Measurements from ENCODE around the gene ABHD15. TPM values are rescaled to one million over a fixed set of nuclear protein-coding genes. Genes with fewer than 3 reads are reported as not detected.

ABHD15 gene
- total RNA-seq, 1 donor from 2014 or later, result 0.41 TPM

DNA sequence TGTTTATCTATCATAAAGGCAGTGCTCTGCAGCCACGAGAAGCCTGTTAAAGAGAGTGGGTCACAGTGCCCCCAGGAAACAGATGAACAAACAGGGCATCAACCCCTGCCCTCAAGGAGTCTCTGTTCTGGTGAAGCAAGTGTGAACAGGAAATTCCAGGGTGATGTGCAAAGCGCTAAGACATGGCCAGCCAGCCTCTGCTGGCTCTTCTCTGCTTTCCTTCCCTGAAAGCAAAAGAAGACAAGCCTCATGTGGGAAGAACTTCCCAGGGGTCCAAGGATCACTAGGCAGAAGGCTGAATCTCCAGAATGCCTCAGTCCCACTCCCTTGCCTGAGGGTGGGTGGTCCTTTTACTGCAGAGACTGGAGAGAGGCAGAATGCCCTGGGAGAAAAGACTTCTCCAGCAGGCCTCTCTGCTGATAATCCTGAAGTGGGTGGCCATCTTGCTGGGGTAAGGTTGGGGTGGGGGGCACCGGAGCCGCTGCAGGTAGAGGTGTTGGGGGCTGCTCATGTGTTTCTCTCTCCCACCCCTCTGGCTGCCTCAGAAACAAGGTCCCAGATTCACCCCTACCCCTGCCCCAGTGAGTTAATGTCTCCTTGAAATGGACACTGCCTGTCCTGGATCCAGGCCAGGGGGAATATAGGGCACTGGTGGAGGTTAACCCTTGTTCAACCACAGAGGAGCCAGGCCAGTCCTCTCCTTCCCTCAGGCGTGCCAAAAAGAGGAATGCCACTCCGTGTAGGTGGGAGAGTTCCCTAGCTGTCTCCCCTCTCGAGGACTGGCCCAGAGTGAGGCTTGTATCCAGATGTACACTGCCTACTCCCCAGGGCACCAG lies 28.5 kb upstream of the ABHD15 start:
- DNase-seq (ENCODE audit: low spot score in 2 of 2), result no peak
- no peak for FAIRE-seq

DNA sequence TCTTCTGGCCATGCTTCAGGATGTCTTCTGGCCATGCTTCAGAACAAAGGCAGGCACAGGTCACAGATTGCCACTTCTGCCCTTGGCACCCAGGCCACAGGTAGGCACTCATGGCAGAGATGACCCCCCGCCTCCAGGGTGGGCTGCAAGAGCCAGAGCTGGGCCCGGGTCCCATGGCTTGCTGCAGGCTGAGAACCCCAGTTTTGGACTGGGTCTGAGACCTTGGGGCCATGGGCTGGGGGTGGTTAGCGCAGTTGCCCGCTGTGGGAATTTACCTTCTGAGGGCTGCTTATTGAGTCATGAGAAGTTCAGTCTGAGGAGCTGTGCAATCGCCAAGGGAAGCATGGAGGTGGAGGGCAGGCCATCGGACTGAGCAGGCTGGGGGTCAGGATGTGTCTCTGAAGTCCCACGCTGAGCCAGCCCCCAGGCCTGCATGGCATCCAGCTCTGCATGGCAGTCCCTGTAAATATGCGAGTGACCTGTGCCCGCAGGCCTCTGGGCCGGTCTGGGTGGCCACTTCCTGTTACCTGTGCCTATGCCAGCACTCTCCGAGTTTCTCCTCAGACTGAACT lies 27.8 kb upstream of the ABHD15 start:
- DNase-seq (ENCODE audit: low spot score in 2 of 2), result no peak

DNA sequence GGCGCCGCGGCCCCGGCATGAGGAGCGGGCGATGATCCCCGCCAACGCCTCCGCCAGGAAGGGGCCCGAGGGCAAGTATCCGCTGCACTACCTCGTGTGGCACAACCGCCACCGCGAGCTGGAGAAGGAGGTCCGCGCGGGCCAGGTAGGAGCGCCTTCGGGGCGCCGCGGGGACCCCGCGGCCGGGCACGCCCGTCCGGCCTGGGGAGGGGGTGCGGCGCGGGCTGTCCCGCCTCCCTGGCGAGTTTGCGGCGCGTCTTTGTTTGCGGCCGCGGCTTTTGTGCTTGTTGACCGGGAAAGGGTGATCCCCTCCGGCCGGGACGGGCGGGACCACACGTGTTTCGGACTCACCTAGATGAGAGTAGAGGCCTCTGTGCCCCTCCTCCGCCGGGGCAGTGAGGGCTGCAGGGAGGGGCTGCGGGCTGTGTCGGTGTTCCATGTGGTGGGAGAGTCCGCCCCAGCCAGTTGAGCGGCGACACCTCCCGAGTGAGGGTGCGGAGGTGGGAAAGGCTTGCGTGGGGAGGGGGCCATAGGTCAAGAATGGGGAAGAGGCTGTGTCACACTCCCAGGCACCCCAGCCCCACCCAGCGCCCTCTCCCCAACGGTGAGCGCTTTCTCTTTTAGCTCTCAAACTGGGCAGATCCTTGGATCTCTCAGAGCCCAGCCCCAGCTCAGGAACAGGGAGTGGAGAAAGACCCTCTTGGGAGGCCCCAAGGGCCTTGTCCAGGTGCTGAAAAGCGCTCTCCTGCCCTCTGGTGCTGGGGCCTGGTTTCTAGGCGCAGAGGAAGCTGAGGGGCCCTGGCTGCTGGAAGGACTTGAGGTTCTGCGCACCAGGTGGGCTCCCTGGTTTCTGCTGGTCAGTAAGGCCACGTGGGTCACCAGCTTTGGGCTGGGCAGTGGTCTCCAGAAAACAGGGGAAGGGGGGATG lies 27.0 kb upstream of the ABHD15 start:
- DNase-seq (ENCODE audit: low spot score in 2 of 2), result no peak

More for the DNA sequence above, 27.8 kb upstream of the ABHD15 start:
- no peak for FAIRE-seq

DNA sequence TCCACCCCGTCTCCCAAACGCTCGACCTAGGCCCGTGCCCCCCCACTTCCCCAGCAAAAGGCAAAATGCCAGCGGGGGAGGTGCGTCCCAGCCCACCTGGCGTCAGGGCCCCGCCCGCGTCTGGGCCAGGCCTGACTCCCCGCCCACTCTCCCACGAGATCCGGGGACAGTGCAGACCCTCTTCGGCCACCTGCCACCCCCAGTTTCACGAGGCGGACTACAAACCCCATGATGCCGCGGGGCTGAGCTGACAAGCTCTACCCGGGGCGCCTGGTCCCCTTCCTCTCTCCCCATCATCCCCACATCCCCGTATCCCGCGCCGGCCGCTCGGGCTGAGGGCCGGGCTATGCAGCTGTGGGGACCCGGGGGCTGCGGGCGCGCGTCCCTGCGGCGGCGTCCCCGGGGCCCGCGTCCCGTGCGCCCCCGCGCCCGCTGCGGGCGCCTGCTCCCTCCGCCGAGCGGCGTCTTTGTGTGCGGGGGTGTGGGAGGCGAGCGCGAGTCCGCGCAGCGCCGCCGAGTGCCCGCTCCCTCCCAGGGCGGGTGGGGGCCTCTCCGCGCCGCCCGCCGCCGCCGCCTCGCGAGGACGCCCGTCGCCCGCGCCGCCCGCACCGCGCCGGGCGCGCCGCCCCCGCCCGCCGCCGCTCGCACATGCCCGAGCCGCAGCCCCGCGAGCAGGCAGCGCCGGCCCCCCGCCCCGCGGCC lies 26.2 kb upstream of the ABHD15 start, which contains the start of gene ANKRD13B:
Gene ANKRD13B, plus strand, starts transcription at position 283 of the 702 bp plus-strand sequence. CDS start 490 bp downstream, outside the sequence.
- FAIRE-seq, result no peak
- peak; percentile 68 to 80 for DNase-seq (ENCODE audit: low spot score in 2 of 2)

More for the DNA sequence above, 27.0 kb upstream of the ABHD15 start:
- no peak for FAIRE-seq

DNA sequence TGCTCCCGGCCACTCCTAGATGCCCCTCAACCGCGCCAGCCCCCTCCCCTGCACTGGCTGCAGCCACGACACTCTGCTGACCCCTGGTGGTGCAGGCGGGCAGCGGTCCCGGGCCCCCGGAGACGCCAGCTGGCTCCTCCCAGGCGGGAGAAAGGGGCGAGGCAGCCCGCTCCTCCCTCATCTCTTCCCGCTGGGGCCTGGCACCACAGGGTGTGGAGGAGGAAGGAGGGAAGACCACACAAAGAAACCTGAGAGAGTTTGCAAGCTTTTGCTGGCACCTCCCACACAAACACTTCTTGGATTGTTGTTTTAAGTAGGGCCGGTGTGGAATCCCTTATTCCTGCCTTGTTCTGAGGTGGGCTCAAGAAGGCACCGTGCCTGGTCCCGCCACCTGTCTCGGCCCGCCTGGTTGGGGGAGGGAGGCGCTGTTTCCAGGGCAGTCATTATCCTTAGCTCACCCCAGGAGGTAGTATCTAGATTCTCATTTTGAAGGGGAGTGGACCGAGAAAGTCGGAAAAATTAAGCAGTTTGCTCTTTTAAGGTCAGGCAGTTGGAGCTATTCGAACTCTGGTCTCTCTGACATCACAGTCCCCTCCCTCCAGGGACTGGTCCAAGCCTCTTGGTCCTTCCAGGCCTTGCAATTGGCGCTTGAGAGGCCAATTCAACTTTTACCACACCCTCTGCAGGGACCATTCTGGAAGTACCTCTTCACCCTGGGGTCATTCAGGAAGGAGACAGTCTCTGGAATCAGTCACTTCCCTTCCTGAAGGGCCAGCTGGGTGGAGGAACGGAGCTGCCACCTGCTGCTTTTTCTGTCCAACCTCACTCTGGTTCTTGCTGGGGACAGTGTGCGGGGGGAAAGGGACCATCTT lies 25.1 kb upstream of the ABHD15 start:
- FAIRE-seq, result no peak
- DNase-seq (ENCODE audit: low spot score in 2 of 2), result peak; percentile 89 to 91

DNA sequence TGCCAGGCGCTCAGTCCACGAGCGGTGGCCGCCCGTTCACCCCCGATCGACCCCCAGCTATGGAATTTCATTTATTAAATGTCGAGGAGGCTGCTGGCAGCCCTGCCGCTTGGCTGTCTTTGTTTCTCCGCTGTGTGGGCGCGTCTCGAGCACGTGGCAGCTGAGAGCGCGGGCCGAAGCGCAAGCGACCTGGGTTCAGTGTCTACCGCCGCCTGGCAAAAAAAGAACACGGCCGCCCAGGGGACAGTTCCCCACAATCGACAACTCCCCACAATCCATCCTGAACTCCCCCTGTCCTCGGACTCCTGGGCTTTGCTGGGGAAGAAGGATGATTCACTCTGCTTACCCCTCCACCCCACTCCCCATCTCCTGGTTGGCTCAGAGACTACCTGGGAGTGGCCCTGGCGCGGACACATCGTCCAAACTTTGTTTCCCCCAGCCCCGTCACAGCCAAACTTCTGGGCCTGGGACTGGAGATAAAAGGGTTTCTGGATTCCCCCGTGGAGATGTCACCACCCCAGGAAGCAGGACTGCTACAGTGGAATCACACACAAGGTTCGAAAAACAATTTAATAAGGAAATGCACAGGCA lies 24.4 kb upstream of the ABHD15 start:
- FAIRE-seq (no peak), DNase-seq (ENCODE audit: low spot score in 2 of 2) (peak in 1 of 2 donors; percentile 56)

DNA sequence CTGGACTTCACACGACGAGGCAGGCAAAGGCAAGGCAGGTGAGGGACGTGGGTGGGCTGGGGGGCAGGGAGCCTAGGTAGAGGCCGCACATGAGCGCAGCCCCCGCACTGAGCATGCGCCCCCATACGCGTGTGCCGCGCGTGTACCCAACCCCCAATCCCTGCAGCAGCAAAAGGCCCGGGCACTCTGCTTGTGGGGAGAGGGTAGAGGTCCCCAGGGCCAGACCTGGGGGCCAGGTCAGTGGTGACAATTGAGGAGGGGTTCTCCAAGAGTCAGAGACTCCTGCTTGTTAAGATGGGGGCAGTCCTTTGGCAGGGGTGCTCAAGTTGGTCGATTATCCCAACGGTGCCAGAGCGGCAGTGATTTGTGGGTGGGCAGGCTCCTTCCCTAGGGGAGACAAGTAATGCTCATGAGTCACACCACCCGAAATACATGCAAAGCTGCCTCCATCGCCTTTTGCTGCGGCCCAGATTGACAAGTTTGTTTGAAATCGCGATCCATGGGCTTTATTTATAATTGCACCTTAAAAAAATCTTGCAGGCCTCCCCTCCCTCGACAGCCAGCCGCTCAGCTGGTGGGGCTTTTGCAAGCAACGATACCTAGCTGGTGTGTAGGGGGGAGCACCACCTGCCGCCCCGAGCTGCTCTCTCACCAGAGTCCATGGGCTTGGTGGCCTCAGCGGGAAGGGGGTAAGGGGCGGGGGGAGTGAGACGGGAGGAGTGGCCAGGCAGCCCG lies 23.7 kb upstream of the ABHD15 start:
- DNase-seq (ENCODE audit: low spot score in 2 of 2) (no peak), FAIRE-seq (no peak)

DNA sequence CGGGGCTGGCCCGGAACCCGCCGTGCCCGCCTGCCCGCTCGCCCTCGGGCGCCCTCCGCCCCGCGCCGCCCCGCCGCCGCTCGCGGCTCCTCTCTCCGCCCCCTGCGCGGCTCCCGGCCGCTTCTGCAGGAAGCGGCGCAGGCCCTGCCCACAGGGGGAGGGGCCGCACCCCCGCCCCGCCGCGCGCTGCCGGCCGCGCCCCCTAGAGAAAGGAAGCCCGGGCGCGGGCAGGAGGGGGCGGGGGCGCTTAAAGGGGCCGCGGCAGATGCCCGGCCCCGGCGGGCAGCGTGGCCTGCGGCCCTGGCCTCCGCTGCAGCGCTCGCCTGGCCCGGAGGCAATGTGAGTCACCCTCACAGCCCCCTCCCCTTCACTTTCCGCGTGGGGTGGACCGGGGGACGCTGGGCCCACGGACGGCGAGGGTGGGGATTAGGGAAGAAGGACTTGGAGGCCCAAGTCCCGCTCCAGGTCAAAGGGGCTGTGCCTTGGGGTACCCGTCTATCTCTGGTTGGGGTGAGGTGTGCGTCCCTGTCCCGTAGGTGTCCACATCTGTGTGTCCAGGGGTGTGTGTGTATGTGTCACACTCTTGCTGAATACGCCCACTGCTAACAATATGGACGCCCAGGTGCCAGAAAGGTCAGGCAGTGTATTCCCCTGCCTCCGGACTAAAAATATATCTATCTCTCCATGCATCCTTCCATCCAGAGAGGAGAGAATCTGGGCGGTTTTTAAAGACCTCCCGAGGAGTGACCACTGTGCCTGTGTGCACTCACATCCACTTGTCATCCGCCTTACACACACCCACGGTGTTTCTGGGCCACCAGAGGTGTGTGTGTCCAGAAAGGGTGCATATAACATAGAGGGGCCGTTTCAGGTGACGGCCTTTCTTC lies 22.9 kb upstream of the ABHD15 start, which contains the start of gene GIT1:
Gene GIT1, minus strand, starts transcription at position 125 of the 887 bp plus-strand sequence. CDS start 270 bp downstream, outside the sequence.
- DNase-seq (ENCODE audit: low spot score in 2 of 2) (peak; percentile 97 to 98), FAIRE-seq (no peak)

DNA sequence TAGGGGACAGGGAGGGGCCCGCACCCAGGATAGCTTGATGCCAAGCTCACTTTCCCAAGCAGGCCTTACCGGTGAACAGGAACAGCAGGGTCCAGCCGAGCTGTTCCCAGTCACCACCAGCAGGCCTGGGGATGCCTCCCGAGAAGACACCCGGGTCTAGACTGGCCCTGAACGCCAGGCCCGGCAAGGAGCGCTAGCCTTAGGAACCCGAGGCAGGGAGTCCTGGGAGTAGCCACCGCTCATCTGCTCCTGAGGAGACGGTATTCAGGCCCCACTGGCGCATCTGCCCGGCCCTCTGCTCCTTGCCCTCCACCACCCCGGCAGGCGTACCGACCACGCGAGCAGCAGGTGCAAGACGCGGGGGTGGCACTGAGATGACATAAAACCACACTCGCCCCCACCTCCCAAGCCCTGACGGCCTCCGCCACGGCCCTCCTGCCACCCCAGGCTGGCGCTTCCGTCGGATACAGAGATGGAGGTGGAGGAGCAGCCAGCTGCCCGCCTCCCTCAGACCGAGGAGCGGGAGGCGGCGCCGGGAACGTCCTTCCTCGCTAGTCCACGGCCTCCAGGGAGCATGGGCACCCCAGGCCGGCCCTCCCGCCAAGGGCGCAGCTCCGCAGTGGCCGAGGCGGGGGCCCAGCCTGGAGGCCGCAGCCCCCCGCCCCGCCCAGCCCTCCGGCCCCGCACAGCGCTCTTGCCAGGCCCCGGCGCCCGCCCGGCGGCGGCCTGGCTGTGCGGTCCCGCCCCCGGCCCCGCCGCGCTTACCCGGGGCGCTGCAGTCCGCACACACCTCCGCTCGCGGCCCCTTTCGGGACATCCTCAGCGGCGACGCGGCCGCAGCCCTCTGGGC lies 21.9 kb upstream of the ABHD15 start:
- no peak for DNase-seq (ENCODE audit: low spot score in 2 of 2)

DNA sequence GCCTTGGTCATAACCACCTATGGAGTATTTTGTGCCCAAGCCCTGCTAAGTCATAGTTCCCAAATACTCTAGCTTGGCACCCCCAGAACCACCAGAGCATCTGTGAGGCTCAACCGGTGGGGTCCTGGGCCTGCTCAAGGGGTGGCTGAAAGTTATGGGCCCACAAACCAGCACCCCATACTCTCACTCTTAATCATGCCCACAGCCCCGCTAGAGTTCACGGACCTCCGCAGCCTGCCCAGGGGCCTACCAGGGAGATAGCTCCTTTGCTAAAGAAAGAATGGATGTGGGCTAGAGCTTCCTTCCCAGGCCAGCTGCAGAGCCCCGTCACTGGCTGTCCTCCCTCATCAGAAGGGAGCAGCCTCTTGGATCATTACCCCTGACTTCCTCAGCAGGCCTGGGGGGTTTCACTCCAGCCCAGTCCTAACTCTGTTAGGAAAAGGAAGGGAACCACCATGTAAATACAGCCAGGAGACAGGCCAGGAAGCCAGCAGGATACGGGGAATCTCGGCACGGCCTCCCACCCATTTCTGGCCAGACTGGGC lies 21.3 kb upstream of the ABHD15 start:
- no peak for DNase-seq (ENCODE audit: low spot score in 2 of 2)
- no peak for FAIRE-seq

More for the DNA sequence above, 21.9 kb upstream of the ABHD15 start:
- no peak for FAIRE-seq

DNA sequence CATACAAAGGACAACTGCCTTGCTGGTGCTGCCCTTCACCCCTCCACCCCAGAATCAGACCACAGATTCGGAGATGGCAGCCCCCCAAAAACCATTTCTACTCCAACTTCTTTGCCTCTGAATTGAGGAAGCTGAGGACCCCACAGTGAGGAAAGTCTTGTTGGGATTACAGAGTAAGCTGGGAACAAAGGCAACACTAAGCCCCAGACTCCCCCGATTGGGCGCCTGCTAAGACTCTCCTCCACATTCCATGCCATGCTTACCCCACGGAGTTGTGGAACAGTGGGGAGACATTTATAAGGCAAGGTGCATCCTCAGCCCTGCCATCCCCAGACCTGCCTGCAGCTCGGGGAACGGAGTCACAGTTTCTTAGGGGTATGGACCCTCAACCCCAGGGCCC lies 20.8 kb upstream of the ABHD15 start:
- FAIRE-seq (no peak), DNase-seq (ENCODE audit: low spot score in 2 of 2) (no peak)

DNA sequence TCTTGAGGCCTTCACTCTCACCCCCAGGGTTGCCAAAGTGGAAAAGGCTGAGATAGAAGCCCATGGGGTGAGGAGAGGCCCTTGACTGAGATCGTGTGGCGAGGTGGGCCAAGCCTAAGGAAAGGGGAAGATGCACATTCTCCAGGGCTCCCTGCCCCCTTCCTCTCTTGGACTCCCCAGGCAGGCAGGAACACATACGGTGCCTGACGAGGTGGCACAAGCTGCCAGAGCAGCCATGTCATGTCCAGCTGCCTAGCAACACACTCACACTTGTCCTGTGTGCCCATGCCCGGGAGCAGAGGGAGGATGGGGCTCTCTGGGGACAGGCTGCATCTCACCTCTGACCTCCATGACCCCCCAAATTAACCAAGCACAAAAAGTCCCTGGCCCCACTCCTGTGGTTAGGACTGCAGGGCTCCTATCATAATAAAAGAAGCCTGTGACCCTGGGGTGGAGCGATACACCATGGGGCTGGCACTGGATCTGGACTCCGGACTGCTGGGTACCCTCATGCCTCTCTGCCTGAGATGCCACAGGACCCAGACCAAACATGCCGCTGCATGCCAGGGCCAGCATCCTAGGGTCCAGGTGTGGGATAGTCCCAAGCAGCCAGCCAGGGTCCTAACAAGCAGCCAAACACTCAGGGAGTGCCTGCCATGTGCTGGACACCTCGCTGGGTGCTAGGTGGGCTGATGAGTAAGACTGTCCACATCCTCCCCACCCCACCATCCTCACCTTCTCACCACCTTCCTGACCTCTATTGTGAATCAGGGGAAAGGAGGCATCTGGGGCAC lies 20.0 kb upstream of the ABHD15 start:
- no peak for DNase-seq (ENCODE audit: low spot score in 2 of 2)

DNA sequence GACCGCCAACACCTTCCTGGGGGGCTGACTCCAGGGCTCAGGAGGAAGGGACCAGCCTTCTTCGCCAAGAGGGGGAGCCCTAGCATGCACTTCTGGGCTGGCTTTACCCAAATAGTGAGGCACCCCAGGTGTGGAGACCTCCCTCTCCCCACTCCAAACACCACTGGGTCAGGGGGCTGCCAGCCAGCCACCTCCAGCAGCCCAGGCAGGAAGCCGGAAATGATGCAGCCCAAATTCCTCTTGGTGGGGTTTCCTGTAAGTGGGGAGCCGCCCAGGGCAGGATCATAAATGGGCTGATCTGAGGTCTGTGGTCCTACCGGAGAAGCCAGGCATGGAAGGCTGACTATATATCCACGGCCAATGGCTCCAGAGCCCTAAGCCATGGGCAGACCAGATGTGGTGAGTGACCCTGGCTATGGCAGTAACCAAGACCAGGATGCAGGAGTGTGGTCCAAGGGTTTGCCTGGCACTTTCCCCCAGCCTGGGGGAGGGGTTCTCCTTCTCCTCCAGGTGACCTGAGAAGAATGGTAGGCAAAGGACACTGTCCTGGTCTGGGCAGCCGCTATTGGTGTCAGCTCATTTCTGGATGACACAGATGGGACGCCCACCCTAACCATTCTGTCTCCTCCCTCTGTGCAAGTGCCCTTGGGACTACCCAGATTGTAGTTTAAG lies 18.4 kb upstream of the ABHD15 start:
- DNase-seq (ENCODE audit: low spot score in 2 of 2) (no peak), FAIRE-seq (no peak)

More for the DNA sequence above, 20.0 kb upstream of the ABHD15 start:
- FAIRE-seq, result no peak

DNA sequence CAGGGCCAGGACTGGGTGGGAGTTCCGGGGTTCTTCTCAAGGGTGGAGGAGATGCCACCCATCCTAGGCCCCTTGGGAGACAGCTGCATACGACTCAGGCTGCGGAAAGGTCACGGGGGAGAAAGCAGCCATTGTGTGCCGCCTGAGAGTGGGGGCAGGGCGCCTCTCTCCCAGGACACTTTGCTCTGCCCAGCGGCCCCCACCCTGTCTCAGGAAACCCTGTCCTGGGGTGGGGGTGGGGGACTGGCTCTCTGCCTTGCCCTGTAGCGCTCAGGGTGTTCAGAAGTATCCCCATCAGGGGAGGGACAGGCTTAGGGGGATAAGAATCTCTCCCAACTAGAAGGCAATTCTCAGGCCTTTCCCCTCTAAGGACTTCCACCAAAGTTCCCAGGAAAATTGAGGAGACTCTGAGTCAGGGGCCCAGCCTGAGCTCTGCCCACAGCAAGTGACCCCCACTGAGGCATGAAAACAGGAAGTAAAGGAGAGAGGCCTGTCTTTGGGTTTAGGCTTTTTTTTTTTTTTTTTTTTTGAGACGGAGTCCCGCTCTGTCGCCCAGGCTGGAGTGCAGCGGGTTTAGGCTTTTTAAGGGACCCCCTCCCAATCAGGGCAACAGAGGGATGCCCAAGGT lies 17.7 kb upstream of the ABHD15 start:
- peak; percentile 58 to 69 for DNase-seq (ENCODE audit: low spot score in 2 of 2)
- FAIRE-seq, result no peak

Data from frontal cortex (tissue), 4 donors.